MCF 10A (cell line): Measurements from ENCODE around the gene SP6. TPM values are rescaled to one million over a fixed set of nuclear protein-coding genes. Genes with fewer than 3 reads are reported as not detected.

Experiments used
- BruUV-seq: library from RNA; stranded (reverse); fragments of 400-500 nt; replicated peaks from 2 replicates; lab custom pipeline; 2021; lab: Mats Ljungman, UMichigan
- CTCF ChIA-PET: fragments of 300-600 bp; sonication (Branson Sonifier 250); formaldehyde crosslinking; extraction: SDS; loops from one replicate; lab custom pipeline; 2021; ENCODE audit warnings: antibody characterized with exemption, inconsistent platforms; lab: Yijun Ruan, JAX
- POLR2A ChIA-PET: fragments of 300-600, 350-650 bp; sonication (Branson Sonifier 250); formaldehyde crosslinking; extraction: SDS; loops from one replicate; lab custom pipeline; 2020; ENCODE audit warnings: antibody characterized with exemption, inconsistent platforms; lab: Yijun Ruan, JAX
- DNase-seq: peaks from one replicate; pipeline ENCODE4 v3.0.0-alpha.2; 2018; ENCODE audit not compliant: unreplicated experiment
- H3K27ac Mint-ChIP-seq: one replicate; pipeline ENCODE4 v1.8.0; 2022; ENCODE audit warnings: mild to moderate bottlenecking, low read depth, mixed read lengths; ENCODE audit not compliant: unreplicated experiment
- H3K27me3 Mint-ChIP-seq: one replicate; pipeline ENCODE4 v1.8.0; 2022; ENCODE audit warnings: mixed read lengths; ENCODE audit not compliant: insufficient read depth, unreplicated experiment
- H3K36me3 Mint-ChIP-seq: one replicate; pipeline ENCODE4 v1.8.0; 2022; ENCODE audit warnings: mild to moderate bottlenecking, moderate library complexity, mixed read lengths; ENCODE audit not compliant: insufficient read depth, unreplicated experiment
- H3K4me1 Mint-ChIP-seq: one replicate; pipeline ENCODE4 v1.8.0; 2022; ENCODE audit warnings: mixed read lengths; ENCODE audit not compliant: insufficient read depth, unreplicated experiment
- H3K4me3 Mint-ChIP-seq: one replicate; pipeline ENCODE4 v1.8.0; 2022; ENCODE audit warnings: mild to moderate bottlenecking, moderate library complexity, mixed read lengths; ENCODE audit not compliant: unreplicated experiment
- H3K9me3 Mint-ChIP-seq: one replicate; pipeline ENCODE4 v1.8.0; 2022; ENCODE audit warnings: mixed read lengths; ENCODE audit not compliant: unreplicated experiment
- intact Hi-C: fragments of 100-400 bp; cut with micrococcal nuclease; formaldehyde crosslinking; loops from 2 replicates; pipeline ENCODE4 v1.14.1; 2022
- total RNA-seq: library from RNA; stranded (reverse); gene quantifications from 2 replicates; pipeline ENCODE4 v1.2.3, GENCODE V29; 2022
- TF ChIP-seq, protein P1 (sequence below): fragments of 200-600 bp; IDR thresholded peaks from one replicate; pipeline ENCODE4 v1.8.0; 2022; ENCODE audit warnings: antibody characterized with exemption, mild to moderate bottlenecking; ENCODE audit not compliant: unreplicated experiment

Gene SP6
- total RNA-seq, 1 experiment from 2014 or later: 1.5 TPM

DNA sequence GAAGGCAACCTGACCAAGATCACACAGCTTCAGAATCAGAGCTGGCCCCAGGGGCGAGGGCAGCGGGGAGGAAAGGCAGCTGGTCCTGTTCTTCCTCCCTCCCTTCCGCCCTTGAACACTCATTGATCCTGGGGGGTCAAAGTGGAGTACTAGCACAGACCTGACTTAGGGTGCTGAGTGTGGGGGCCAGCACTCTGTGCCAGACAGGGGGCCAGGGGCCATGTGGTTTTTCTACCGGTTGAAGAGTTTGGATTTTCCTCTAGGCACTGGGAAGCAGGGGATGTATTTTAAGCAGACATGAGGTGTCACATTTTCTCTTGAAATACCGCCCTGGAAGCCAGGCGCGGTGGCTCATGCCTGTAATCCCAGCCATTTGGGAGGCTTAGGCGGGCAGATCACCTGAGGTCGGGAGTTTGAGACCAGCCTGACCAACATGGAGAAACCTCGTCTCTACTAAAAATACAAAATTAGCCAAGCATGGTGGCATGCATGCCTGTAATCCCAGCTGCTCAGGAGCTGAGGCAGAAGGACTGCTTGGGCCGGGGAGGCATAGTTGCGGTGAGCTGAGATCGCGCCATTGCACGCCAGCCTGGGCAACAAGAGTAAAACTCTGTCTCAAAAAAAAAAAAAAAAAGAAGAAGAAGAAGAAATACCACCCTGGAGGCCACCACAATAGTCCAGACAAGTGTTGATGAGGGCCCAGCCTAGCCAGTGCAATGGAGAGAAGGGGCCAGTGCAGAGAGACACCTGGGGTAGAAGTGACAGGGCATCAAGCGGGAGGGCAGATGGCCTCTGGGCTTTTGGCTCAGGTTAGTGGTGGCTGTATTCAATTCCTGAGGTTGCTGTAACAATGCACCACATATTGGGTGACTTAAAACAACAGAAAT lies 44.7 kb downstream of the SP6 start:
- no TSS peak for BruUV-seq
- DNase-seq: no peak
- Mint-ChIP-seq H3K36me3 (no peaks in the 10 kb centered on the region), H3K4me1 (peaks cover 16% of the 10 kb centered on the region), H3K4me3 (no peak overlapping the region), H3K27me3 (no peaks in the 10 kb centered on the region), H3K27ac (no peak overlapping the region), H3K9me3 (no peaks in the 10 kb centered on the region)
- ChIA-PET POLR2A (no interaction called here), CTCF (interaction anchor here (0.6 to 0.7 kb wide), 2 partner anchors 16 to 89 kb away, joined by 3 read pairs; no protein-coding TSS in a partner anchor)
- TF ChIP-seq, protein P1, sequence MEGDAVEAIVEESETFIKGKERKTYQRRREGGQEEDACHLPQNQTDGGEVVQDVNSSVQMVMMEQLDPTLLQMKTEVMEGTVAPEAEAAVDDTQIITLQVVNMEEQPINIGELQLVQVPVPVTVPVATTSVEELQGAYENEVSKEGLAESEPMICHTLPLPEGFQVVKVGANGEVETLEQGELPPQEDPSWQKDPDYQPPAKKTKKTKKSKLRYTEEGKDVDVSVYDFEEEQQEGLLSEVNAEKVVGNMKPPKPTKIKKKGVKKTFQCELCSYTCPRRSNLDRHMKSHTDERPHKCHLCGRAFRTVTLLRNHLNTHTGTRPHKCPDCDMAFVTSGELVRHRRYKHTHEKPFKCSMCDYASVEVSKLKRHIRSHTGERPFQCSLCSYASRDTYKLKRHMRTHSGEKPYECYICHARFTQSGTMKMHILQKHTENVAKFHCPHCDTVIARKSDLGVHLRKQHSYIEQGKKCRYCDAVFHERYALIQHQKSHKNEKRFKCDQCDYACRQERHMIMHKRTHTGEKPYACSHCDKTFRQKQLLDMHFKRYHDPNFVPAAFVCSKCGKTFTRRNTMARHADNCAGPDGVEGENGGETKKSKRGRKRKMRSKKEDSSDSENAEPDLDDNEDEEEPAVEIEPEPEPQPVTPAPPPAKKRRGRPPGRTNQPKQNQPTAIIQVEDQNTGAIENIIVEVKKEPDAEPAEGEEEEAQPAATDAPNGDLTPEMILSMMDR: no peak
- intact Hi-C loops: no loop called here

DNA sequence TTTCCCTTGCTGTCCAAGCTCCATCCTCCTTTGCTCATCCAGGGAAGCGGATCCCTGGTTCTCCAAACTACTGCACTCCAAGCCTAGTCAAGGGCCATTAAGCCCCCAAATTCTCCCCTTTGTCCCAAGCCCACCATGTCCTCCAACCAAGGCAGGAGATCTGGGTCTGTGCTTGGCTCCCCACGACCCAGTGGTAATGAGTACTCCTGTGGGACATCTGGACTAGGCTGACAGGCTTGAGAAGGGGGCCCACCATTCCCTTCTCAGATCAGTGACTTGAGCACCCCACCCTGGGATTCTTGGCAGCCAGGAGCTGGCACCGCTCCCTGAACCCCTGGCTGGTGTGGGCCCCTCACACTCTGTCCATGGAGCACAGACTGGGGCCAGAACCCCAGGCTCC lies 46.5 kb downstream of the SP6 start:
- Mint-ChIP-seq H3K27me3 (no peaks in the 10 kb centered on the region), H3K4me1 (no peaks in the 10 kb centered on the region), H3K36me3 (no peaks in the 10 kb centered on the region), H3K27ac (no peak overlapping the region), H3K9me3 (no peaks in the 10 kb centered on the region), H3K4me3 (no peak overlapping the region)
- DNase-seq: no peak
- ChIA-PET POLR2A (interaction anchor here (1.2 kb wide), 1 partner anchor 104 kb away, joined by 3 read pairs; no protein-coding TSS in a partner anchor), CTCF (interaction anchor here (0.8 to 1.6 kb wide), 4 partner anchors 23 to 139 kb away, joined by 3 to 4 read pairs (median 4); no protein-coding TSS in a partner anchor)
- BruUV-seq: no TSS peak
- intact Hi-C loops: no loop called here
- TF ChIP-seq, protein P1: no peak

DNA sequence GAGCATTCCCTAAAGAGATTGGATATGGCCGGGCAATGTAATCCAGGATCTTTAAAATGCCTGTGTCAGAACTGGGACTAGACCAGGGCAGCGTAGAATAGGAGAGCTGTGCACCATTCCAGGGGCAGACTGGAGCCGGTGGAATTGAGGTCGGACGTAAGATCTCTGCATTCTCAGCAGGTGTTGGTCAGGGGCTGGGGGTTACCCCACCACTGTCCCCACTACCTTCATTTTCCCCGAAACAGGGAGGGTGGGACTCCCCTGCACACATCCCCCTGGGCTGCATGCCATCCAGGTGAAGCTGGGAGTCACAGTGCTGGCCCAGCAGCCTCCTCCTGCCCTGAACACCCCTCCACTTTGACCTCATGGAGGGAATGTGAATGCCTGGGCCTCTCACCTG lies 47.2 kb downstream of the SP6 start:
- H3K27ac Mint-ChIP-seq: no peak overlapping the region
- BruUV-seq: no TSS peak
- intact Hi-C loops: no loop called here
- H3K36me3 Mint-ChIP-seq: no peaks in the 10 kb centered on the region
- TF ChIP-seq, protein P1: no peak
- no peak overlapping the region for H3K4me3 Mint-ChIP-seq
- no peak for DNase-seq
- H3K9me3 Mint-ChIP-seq: no peaks in the 10 kb centered on the region
- no peaks in the 10 kb centered on the region for H3K4me1 Mint-ChIP-seq
- H3K27me3 Mint-ChIP-seq: no peaks in the 10 kb centered on the region
- ChIA-PET CTCF (interaction anchor here (0.8 to 2.2 kb wide), 3 partner anchors 18 to 123 kb away, joined by 3 to 5 read pairs (median 4); partner anchors contain the start of gene OSBPL7), POLR2A (interaction anchor here (1.0 to 1.2 kb wide), 2 partner anchors 18 to 103 kb away, joined by 3 to 4 read pairs; partner anchors contain the start of gene OSBPL7)

DNA sequence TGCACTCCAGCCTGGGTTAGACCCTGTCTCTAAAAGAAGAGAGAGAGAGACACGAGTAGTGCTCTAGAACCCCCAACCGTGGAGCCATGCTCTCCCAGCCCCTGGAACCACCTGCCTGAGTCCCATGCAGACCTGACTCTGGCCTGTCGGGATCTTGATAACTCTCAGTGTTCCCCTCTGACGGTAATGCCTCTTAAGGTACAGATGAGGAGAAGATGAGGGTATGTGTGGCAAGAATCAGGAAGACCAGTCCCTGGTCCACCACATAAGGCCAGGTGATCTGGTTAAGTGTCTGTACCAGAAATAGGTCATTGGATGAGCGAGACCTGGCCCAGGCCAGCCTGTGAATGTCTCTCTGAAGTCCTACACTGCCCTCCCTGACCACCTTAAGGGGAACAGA lies 47.8 kb downstream of the SP6 start:
- Mint-ChIP-seq H3K4me3 (no peak overlapping the region), H3K36me3 (no peaks in the 10 kb centered on the region), H3K4me1 (no peaks in the 10 kb centered on the region), H3K27ac (no peak overlapping the region), H3K9me3 (no peaks in the 10 kb centered on the region), H3K27me3 (peaks cover under 1% of the 10 kb centered on the region)
- CTCF ChIA-PET: interaction anchor here (0.7 to 3.1 kb wide), 5 partner anchors 18 to 141 kb away, joined by 3 to 33 read pairs (median 5); partner anchors contain the start of gene OSBPL7
- intact Hi-C loops: no loop called here
- POLR2A ChIA-PET: interaction anchor here (0.7 to 1.0 kb wide), 2 partner anchors 18 to 102 kb away, joined by 3 to 4 read pairs; partner anchors contain the start of gene OSBPL7
- BruUV-seq: no TSS peak
- TF ChIP-seq, protein P1: no peak
- no peak for DNase-seq
